Measurements from ENCODE around the gene KIDINS220.

- no peak for TF ChIP-seq POLR2AphosphoS5 (IDR thresholded peaks at IDR 0.05)
- TF ChIP-seq, protein P1, sequence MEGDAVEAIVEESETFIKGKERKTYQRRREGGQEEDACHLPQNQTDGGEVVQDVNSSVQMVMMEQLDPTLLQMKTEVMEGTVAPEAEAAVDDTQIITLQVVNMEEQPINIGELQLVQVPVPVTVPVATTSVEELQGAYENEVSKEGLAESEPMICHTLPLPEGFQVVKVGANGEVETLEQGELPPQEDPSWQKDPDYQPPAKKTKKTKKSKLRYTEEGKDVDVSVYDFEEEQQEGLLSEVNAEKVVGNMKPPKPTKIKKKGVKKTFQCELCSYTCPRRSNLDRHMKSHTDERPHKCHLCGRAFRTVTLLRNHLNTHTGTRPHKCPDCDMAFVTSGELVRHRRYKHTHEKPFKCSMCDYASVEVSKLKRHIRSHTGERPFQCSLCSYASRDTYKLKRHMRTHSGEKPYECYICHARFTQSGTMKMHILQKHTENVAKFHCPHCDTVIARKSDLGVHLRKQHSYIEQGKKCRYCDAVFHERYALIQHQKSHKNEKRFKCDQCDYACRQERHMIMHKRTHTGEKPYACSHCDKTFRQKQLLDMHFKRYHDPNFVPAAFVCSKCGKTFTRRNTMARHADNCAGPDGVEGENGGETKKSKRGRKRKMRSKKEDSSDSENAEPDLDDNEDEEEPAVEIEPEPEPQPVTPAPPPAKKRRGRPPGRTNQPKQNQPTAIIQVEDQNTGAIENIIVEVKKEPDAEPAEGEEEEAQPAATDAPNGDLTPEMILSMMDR (IDR thresholded peaks at IDR 0.05; ENCODE audit: poor library complexity, severe bottlenecking) = no peak
- TF ChIP-seq RAD21 (conservative IDR thresholded peaks at IDR 0.05) = no peak
Observed at GRCh38 chr2:8692783-8693156, 144.6 kb downstream of the KIDINS220 start.
